HepG2 (cell line): Measurements from ENCODE around the gene APOM. TPM values are rescaled to one million over a fixed set of nuclear protein-coding genes. Genes with fewer than 3 reads are reported as not detected.

ENCODE experiments used
- AGO2 ChIP-seq: fragments of 200-400 bp; formaldehyde crosslinking; optimal IDR thresholded peaks from 2 replicates; pipeline ENCODE3; 2017; ENCODE audit warnings: mild to moderate bottlenecking, low read depth, low read length, moderate library complexity
- ARHGAP35 ChIP-seq: sonication (generic); formaldehyde crosslinking; IDR thresholded peaks from 2 replicates; pipeline ENCODE4 v1.9.0; 2022; ENCODE audit warnings: mild to moderate bottlenecking, inconsistent platforms, moderate library complexity, missing genetic modification reagents, borderline replicate concordance
- EP300 ChIP-seq, 3 experiments: sonication (generic) in 1 of 3; formaldehyde crosslinking in 1 of 3; IDR thresholded peaks; 2 replicates each; pipeline versions ENCODE4 v1.5.1 to v1.6.1; 2011 to 2020; ENCODE audit warnings: low read depth in 2 of 3, low read length in 2 of 3, borderline replicate concordance in 1 of 3, improper control_type of control experiment in 1 of 3, mild to moderate bottlenecking in 1 of 3, missing genetic modification reagents in 1 of 3, moderate library complexity in 1 of 3
- HIVEP1 ChIP-seq: sonication (generic); formaldehyde crosslinking; IDR thresholded peaks from 2 replicates; pipeline ENCODE4 v1.4.0; 2020; ENCODE audit warnings: mild to moderate bottlenecking, missing genetic modification reagents
- HNF4G ChIP-seq, 2 experiments: sonication (generic) in 1 of 2; formaldehyde crosslinking in 1 of 2; IDR thresholded peaks; 2 replicates each; pipeline versions ENCODE4 v1.4.0 to v1.6.1; 2011 to 2020; ENCODE audit warnings: borderline replicate concordance in 2 of 2, low read depth in 2 of 2, mild to moderate bottlenecking in 2 of 2, low read length in 1 of 2, missing genetic modification reagents in 1 of 2, moderate library complexity in 1 of 2
- HOXD1 ChIP-seq: sonication (generic); formaldehyde crosslinking; IDR thresholded peaks from 2 replicates; pipeline ENCODE4 v1.5.0; 2020; ENCODE audit warnings: missing genetic modification reagents
- KLF15 ChIP-seq: sonication (generic); formaldehyde crosslinking; IDR thresholded peaks from 2 replicates; pipeline ENCODE4 v1.8.1; 2023; ENCODE audit warnings: borderline replicate concordance, mild to moderate bottlenecking, inconsistent platforms, missing genetic modification reagents, mixed read lengths
- MXD4 ChIP-seq: IDR thresholded peaks from 2 replicates; pipeline ENCODE4 v1.6.1; 2016; ENCODE audit warnings: mild to moderate bottlenecking, missing biosample characterization, missing genetic modification reagents
- PLRG1 ChIP-seq: fragments of 450-650 bp; conservative IDR thresholded peaks from 2 replicates; pipeline ENCODE4 v1.6.1; 2016
- TCF7L2 ChIP-seq: IDR thresholded peaks from 2 replicates; pipeline ENCODE4 v1.6.1; 2011; ENCODE audit warnings: mild to moderate bottlenecking, low read depth, low read length, moderate library complexity
- ZNF7 ChIP-seq: IDR thresholded peaks from 2 replicates; pipeline ENCODE4 v1.6.1; 2016; ENCODE audit warnings: missing biosample characterization, missing genetic modification reagents
- ZNF790 ChIP-seq: sonication (generic); formaldehyde crosslinking; IDR thresholded peaks from 2 replicates; pipeline ENCODE4 v1.8.0; 2022; ENCODE audit warnings: missing genetic modification reagents, mild to moderate bottlenecking, borderline replicate concordance
- ZSCAN21 ChIP-seq: sonication (generic); formaldehyde crosslinking; IDR thresholded peaks from 2 replicates; pipeline ENCODE4 v1.8.0; 2022; ENCODE audit warnings: mild to moderate bottlenecking, missing genetic modification reagents, moderate library complexity, borderline replicate concordance
- polyA plus RNA-seq, 8 experiments: library from polyadenylated mRNA; depleted of rRNA in 3 of 8; stranded (reverse) in 7 of 8; unstranded in 1 of 8; fragments of >200 nt; fragmentation: Illumina TruSeq in 4 of 8; extraction: Trizol in 4 of 8; gene quantifications; 2 replicates each; pipeline versions ENCODE4 v1.2.1 to v1.2.3, GENCODE V29; 2011 to 2016; ENCODE audit warnings: low read depth in 4 of 8, missing spikeins in 1 of 8, mixed read lengths in 1 of 8; ENCODE audit not compliant: insufficient read depth in 1 of 8
- total RNA-seq, 5 experiments: library from RNA; depleted of rRNA; stranded (reverse); fragments of >200 nt; fragmentation: Illumina TruSeq; extraction: Trizol; gene quantifications; 2 replicates each; pipeline ENCODE4 v1.2.3, GENCODE V29; 2016; ENCODE audit warnings: low read depth in 1 of 5
- TF ChIP-seq, protein P1 (sequence below): sonication (generic); formaldehyde crosslinking; IDR thresholded peaks from 2 replicates; pipeline ENCODE4 v1.4.0; 2020; ENCODE audit warnings: missing genetic modification reagents
- TF ChIP-seq, protein P2 (sequence below): sonication (generic); formaldehyde crosslinking; IDR thresholded peaks from 2 replicates; pipeline ENCODE4 v1.4.0; 2020; ENCODE audit warnings: missing genetic modification reagents, mild to moderate bottlenecking, borderline replicate concordance
- TF ChIP-seq, protein P3 (sequence below): sonication (generic); formaldehyde crosslinking; IDR thresholded peaks from 2 replicates; pipeline ENCODE4 v1.5.1; 2020; ENCODE audit warnings: mild to moderate bottlenecking, missing genetic modification reagents, borderline replicate concordance
- TF ChIP-seq, protein P4 (sequence below): sonication (generic); formaldehyde crosslinking; IDR thresholded peaks from 2 replicates; pipeline ENCODE4 v1.4.0; 2020; ENCODE audit warnings: mild to moderate bottlenecking, missing genetic modification reagents

Gene APOM
- total and polyA plus RNA-seq, 2 of the 13 experiments (the other 11 are each of a cell fraction or from before 2014, with no cell fraction given): 98.2 to 1,140 TPM

DNA sequence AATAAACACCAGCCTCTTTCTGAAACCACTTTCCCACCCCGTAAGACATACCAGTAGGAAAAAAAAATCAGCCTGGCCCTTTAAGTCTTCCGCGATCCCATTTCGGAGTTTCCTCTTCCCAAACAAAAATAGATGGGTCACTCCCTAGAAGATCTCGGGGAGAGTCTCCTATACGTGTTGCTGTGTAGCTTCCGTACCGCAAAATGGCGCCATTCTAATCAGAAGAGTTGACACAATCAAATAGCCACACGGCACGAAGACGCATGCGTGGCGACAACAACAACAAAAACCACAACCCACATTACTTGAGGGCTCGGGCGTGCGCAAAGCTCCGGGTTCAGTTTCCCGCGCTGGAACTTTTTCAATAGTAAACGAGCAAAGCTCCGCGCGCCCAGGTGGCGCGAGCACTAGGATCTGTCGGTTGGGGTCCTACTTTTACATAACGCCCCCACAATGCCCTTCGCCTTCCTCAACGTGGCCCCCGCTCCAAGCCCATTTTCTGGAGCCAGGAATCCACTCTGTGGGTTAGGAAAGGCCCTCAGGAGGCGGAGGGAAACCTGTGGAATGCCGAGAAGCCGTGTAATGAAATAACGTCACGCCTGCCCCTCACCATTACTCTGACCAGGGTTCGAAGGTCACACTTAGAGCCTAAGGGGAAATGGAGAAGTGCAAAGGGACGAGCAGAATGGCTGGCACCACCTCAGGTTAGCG, 9.3 kb downstream of the APOM start, which contains the start of gene GPANK1 (continued):
- TF ChIP-seq MXD4 (peak; percentile 24; the same call in 1 of the 2 replicates), ZNF790 (no peak), TCF7L2 (no peak), HNF4G (IDR thresholded peaks at IDR 0.05; ENCODE audit: borderline replicate concordance, low read depth, low read length) (peak; percentile 61), HNF4G (CRISPR knock-in tag; IDR thresholded peaks at IDR 0.05; ENCODE audit: borderline replicate concordance, low read depth) (no peak), ZSCAN21 (peak; percentile 32; the same call in 1 of the 2 replicates), EP300 (IDR thresholded peaks at IDR 0.05; ENCODE audit: low read depth in 2 of 2, low read length in 2 of 2) (peak in 1 of 2 experiments; percentile 24; a peak in 1 of 4 replicates), EP300 (CRISPR knock-in tag; IDR thresholded peaks at IDR 0.05; ENCODE audit: borderline replicate concordance) (no peak), KLF15 (CRISPR knock-in tag) (no peak), ARHGAP35 (peak; percentile 79; the same call in 1 of the 2 replicates), AGO2 (peak; percentile 54), HOXD1 (peak; percentile 81; the same call in 1 of the 2 replicates), PLRG1 (no peak), HIVEP1 (CRISPR knock-in tag) (no peak), ZNF7 (CRISPR knock-in tag) (peak; percentile 35; the same call in 1 of the 2 replicates)
- TF ChIP-seq, protein P1, sequence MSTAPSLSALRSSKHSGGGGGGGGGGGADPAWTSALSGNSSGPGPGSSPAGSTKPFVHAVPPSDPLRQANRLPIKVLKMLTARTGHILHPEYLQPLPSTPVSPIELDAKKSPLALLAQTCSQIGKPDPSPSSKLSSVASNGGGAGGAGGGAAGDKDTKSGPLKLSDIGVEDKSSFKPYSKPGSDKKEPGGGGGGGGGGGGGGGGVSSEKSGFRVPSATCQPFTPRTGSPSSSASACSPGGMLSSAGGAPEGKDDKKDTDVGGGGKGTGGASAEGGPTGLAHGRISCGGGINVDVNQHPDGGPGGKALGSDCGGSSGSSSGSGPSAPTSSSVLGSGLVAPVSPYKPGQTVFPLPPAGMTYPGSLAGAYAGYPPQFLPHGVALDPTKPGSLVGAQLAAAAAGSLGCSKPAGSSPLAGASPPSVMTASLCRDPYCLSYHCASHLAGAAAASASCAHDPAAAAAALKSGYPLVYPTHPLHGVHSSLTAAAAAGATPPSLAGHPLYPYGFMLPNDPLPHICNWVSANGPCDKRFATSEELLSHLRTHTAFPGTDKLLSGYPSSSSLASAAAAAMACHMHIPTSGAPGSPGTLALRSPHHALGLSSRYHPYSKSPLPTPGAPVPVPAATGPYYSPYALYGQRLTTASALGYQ (CRISPR knock-in tag): no peak
- TF ChIP-seq, protein P2, sequence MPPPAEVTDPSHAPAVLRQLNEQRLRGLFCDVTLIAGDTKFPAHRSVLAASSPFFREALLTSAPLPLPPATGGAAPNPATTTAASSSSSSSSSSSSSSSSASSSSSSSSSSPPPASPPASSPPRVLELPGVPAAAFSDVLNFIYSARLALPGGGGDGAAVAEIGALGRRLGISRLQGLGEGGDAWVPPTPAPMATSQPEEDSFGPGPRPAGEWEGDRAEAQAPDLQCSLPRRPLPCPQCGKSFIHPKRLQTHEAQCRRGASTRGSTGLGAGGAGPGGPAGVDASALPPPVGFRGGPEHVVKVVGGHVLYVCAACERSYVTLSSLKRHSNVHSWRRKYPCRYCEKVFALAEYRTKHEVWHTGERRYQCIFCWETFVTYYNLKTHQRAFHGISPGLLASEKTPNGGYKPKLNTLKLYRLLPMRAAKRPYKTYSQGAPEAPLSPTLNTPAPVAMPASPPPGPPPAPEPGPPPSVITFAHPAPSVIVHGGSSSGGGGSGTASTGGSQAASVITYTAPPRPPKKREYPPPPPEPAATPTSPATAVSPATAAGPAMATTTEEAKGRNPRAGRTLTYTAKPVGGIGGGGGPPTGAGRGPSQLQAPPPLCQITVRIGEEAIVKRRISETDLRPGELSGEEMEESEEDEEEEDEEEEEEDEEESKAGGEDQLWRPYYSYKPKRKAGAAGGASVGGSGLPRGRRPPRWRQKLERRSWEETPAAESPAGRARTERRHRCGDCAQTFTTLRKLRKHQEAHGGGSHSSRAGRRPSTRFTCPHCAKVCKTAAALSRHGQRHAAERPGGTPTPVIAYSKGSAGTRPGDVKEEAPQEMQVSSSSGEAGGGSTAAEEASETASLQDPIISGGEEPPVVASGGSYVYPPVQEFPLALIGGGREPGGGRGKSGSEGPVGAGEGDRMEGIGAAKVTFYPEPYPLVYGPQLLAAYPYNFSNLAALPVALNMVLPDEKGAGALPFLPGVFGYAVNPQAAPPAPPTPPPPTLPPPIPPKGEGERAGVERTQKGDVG (CRISPR knock-in tag): no peak
- TF ChIP-seq, protein P3, sequence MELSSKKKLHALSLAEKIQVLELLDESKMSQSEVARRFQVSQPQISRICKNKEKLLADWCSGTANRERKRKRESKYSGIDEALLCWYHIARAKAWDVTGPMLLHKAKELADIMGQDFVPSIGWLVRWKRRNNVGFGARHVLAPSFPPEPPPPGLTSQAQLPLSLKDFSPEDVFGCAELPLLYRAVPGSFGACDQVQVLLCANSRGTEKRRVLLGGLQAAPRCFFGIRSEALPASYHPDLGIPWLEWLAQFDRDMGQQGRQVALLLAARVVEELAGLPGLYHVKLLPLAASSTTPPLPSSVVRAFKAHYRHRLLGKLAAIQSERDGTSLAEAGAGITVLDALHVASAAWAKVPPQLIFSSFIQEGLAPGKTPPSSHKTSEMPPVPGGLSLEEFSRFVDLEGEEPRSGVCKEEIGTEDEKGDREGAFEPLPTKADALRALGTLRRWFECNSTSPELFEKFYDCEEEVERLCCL (CRISPR knock-in tag): no peak
- TF ChIP-seq, protein P4, sequence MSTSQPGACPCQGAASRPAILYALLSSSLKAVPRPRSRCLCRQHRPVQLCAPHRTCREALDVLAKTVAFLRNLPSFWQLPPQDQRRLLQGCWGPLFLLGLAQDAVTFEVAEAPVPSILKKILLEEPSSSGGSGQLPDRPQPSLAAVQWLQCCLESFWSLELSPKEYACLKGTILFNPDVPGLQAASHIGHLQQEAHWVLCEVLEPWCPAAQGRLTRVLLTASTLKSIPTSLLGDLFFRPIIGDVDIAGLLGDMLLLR: no peak
